Right ventricle myocardium superior (tissue), 1 donor: ENCODE data around the gene PHLDB2. TPM values are rescaled to one million over a fixed set of nuclear protein-coding genes. Genes with fewer than 3 reads are reported as not detected.
"Not testable (repeated sequence)": the region's sequence is repeated elsewhere in the genome, so short reads cannot be mapped to it uniquely, and the experiment has no call there.

ENCODE experiments used
- ATAC-seq: fragments of 200-7000 bp; cut with Tn5 transposase; one replicate; pipeline ENCODE4 v1.9.1; 2020; ENCODE audit warnings: mild to moderate bottlenecking; ENCODE audit not compliant: poor library complexity
- DNase-seq: peaks from one replicate; pipeline ENCODE4 v3.0.0-alpha.2; 2020
- intact Hi-C: fragments of 100-400 bp; cut with DNase I; formaldehyde crosslinking; loops from one replicate; pipeline ENCODE4 v1.11.2; 2022
- long read RNA-seq: library from polyadenylated mRNA; unstranded; transcript quantifications from one replicate; pipeline ENCODE4 v2.0.0, GENCODE V29; 2021
- total RNA-seq: library from RNA; stranded (reverse); fragmentation: NEBNext Ultra II Directional; extraction: Animal tissue kit (Norgen Biotek cat#: 25700); gene quantifications from one replicate; pipeline ENCODE4 v1.2.1, GENCODE V29; 2021
- donor health status: DM: no; HTN: yes; CAD: no; lungs with severe emphysema.

PHLDB2 gene
- total RNA-seq, result 122 TPM
- long read RNA-seq, full-length matches to known transcripts, result 4 of 25 reads
- long read RNA-seq, partial matches to known transcripts, result 6 of 25 reads
- long read RNA-seq, other reads (novel, unspliced or antisense), result 15 of 25 reads

DNA sequence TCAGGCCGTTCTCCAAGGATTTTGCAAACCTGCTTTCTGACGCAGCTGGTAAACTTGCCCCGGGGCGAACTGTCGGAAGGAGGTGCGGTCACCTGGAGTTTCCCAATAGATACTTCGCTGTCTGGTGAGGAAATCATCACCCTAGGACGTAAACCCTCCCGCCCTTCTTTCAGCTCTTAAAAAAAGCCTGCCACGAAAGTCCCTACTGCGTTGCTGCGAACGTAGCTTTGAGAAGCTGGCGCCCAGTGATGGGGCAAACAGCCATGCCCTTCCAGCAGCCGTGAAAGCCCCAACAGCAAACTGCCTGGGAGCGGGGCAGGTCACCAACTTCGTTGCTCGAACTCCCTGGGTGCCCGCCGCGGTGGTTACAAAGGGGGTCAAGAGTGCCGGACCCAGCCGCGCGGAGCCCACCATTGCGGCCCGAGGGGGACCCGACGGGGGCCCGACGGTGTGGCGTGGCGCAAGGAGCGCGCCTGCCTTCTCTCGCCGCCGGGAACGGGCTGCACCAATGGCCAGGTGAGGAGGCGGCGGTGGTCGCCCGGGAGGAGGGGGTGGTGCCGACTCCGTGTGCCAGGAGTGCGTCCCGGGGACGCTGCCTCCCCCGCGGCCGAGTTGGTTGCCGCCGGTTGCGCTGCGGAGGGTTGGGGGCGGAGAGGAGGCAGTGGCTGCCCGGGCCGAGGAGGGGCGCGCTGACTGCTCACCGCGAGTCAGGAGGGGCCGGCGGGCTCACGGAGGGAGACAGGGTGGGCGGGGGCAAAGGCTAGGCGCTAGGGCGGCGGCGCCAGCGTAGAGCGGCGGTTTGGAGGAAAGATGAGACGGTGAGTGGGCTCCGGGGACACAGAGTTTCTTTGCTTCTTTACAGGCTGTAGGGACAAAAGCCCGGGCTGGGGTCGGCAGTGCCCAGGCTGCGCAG lies at the start of gene PHLDB2:
PHLDB2 (plus strand) TSS at position 205 of the 913 bp plus-strand sequence. CDS start 24,813 bp downstream, outside the sequence.
- ATAC-seq, result peak; percentile 89
- intact Hi-C loops, result no loop called here
- peak; percentile 86 for DNase-seq

DNA sequence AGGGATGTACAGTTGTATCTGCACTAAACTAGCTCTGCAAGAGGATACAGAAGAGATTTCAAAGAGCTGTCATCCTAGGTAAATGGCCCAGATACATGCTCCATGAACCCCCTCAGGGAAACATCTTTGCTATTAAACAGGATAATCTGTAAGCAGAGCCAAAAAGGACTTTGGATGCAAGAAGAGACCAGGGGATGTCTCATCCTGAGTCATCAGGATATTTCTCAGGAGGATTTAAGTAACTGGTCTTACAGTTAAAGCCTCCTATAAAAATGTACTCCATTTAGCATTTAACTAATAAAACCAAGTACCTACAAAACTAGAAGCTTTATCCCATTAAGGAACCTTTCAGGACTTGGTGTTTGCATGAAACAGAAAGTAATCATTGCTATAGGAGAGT lies 48.2 kb upstream of the PHLDB2 start:
- no peak for DNase-seq
- intact Hi-C loops, result no loop called here
- ATAC-seq, result no peak

DNA sequence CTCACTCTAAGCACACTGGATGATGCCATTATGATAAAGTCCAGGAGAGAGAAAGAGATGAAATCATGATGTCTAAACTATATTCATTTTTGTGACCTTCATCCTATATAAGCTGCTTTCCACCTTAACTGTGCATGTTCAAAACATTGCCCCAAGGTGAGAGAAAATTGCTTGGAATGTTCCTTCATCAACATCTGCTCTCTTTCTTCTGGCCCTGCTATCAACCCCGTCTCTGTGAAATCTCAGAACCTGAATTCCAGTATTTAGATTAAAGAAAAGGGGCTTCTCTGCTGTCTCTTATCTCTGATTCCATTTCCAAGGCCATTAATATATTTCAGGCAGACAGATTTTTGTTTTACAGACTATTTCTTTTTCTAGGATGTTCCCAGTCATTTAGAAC lies 47.3 kb upstream of the PHLDB2 start:
- DNase-seq, result no peak
- intact Hi-C loops, result no loop called here
- no peak for ATAC-seq

DNA sequence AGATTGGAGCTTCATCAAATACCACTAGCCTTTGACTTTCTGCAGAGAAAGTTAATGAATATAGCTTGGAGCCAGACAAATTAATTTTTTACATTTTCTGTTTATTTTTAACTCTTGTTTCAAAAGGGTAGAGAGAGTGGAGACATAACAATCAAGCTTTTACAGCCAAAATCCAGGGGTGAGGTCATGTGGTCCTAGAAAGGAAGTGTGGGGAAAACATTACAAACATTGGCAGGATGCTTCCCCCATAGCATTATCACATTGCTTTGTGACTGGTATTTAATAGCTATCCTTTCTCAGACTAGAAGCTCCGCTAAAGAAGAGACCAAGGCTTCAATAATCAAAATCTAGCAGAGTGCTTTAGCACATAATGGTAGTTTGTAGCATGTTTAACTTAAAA lies 46.4 kb upstream of the PHLDB2 start:
- intact Hi-C loops, result no loop called here
- DNase-seq (no peak), ATAC-seq (no peak)

DNA sequence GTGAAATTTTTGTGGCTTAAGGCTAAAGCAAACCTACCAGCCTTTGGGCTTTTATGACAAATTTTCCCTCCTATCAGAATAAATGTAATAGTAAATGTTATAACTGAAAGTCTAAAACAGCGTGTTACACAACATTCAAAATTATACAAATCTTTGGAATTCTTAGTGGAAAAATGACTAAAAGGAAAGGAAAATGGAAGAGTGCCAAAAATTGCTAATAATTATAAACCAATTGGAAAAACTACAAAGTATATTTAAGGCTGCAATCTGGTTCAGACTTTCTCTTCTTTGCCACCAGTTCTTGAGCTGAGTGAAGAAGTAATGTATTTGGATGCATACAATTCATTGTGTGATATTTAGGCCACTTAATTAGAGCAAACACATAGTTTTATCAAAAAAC lies 45.6 kb upstream of the PHLDB2 start:
- DNase-seq (no peak), ATAC-seq (no peak)
- intact Hi-C loops, result no loop called here

DNA sequence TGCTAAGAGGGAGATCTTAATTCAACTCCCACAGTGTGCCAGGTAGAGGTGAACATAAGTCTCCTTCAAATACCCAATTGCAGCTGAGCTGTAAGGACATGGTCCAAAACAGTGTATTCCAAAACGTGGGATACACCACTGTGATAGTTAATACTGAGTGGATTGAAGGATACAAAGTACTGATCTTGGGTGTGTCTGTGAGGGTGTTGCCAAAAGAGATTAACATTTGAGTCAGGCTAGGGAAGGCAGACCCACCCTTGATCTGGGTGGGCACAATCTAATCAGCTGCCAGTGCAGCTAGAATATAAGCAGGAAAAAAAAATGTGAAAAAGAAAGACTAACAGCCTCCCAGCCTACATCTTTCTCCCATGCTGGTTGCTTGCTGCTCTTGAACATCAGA lies 45.1 kb upstream of the PHLDB2 start:
- intact Hi-C loops, result no loop called here
- DNase-seq (no peak), ATAC-seq (no peak)

DNA sequence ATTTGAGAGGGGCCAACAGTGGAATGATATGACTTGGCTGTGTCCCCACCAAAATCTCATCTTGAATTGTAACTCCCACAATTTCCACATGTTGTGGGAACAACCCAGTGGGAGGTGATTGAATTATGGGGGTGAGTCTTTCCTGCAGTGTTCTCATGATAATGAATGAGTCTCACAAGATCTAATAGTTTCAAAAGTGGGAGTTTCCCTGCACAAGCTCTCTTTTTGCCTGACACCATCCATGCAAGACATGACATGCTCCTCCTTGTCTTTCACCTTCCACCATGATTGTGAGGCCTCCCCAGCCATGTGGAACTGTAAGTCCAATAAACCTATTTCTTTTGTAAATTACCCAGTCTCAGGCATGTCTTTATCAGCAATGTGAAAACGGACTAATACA lies 42.3 kb upstream of the PHLDB2 start:
- ATAC-seq, intact Hi-C loops, DNase-seq: not testable (repeated sequence)

DNA sequence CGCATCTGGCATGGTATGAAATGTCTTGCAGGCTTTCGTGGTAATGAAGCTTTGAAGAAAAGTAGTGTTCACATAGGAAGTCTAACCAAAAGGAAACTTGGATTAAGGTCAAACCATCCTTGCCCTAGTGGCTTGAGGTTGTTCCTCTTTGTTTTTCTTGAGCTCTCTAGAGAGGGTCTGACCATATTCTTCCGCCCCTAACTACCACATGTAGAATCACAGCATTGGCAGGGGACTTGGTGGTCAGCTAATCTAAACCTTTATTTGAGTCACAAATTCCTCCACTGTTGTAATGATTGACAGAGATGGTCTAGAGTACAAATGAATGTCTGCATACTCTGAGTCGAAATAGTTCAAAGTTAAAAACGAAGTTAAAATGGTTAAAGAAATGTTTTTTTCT lies 39.1 kb upstream of the PHLDB2 start:
- intact Hi-C loops, result no loop called here
- ATAC-seq (no peak), DNase-seq (no peak)

DNA sequence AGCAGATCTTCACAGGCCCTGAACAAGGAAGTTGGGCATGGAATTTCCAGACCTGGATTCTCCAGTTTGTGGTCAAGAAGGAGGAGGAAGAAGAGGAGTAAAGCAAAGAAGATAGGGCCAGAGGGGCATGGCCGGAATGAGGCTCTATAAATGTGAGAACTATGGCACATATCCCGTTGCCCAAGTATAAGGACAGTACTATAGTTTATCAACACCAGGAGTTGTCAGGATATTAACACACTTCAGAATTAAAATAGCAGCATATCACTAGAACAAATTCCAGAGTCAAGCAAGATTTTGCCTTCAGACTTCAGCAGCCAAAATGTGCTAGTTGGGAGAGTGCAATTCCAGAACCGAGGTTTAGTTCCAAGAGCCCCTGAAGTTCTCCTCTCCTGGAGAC lies 38.4 kb upstream of the PHLDB2 start:
- intact Hi-C loops, result no loop called here
- DNase-seq (no peak), ATAC-seq (peak; percentile 87)

DNA sequence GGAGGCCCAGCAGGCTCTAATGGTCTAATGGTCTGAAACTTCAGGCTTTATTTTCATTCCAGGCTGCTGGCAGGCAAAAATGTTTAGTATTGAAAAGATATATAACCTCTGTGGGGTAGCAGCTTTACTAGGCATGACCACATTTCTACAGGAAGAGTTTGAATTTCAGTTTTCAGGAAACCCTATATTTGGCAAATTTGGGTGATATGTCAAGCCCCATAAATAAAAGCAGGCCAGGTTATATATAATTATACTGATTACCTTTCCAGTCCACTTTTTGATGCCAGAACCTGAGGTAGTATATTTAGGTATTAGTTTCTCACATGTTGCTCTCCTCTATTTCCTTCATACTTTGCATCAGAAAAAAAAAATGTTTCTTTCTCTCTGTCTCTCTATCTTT lies 37.2 kb upstream of the PHLDB2 start:
- intact Hi-C loops, result no loop called here
- ATAC-seq, result no peak
- no peak for DNase-seq

DNA sequence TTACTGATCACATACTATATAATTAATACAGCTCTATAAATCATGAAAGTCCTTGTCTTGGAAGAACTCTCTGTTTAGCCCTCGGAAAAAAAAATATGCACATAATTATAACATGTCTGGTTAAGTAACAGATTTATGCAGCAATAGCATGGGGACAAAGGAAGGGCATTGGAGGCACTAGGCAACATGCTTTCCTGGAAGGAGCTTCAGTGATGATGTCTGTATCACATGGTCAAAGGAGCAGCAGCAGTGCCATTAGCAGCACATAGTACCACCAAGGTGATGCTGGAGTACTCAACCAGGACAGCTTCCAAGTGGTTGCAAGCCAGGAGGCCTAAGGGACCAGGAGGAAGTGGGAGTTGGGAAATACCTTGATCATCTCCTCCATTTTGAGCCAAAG lies 36.3 kb upstream of the PHLDB2 start:
- DNase-seq (no peak), ATAC-seq (no peak)
- intact Hi-C loops, result no loop called here

DNA sequence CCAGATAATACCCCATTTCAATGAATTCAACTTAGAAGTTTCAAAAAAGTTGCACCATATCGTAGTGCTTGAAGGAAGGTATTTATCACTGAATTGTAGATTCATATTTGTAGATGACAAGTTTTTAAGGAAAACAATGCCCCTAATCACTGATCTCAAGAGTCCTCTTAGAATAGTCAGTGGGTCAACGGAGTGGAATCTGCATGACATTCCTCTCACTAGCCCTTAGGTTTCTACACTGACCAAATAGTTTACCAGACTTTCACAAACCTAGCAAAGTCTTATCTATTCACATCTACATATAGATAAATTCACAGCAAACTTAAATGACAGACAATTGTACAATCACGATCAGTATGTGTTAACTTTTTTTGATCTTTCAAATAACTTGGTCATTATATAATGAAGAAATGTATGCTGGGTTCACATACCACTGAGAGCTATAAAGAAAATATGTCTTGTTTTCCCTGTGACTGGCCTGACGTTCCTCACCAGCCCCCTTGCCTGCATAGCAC lies 35.7 kb upstream of the PHLDB2 start:
- intact Hi-C loops, result no loop called here
- DNase-seq (no peak), ATAC-seq (no peak)

DNA sequence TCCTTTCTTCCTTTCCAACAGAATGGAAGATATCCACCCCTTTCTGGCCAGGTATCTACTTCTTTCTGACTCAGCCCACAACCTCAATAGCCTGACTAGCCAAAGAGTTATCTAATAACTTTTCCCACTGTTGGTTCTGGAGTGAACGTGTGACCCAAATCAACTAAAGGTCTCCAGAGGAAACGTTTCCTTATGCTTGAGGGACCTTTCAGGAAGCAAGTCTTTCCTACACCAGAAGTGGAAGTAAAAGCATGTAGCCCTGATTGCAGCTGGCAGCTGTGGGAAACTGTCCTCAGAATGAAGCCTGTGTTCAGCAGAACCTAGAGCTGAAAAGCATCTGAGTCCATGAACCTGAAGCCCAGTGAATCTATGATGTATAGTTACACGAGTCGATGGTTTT lies 34.7 kb upstream of the PHLDB2 start:
- intact Hi-C loops, result no loop called here
- ATAC-seq, result no peak
- DNase-seq, result no peak

DNA sequence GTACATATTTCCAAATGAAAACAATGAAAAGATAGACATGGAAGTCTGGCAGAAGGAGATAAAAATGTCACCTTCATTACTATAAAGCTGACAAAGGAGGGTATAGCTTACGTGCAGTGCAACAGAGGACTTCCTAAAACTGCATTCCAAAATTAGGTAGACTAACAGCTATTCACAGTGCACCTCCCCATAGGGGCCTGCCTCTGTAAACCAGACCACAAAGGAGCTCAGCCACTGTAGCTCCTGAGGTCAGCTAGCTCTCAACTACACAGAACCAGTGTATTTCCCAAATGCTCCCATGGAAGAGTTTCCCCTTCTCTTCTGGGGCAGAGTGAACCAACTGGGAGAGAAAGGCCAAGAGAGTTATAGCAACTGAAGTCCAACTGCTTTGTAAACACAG lies 31.2 kb upstream of the PHLDB2 start:
- intact Hi-C loops, result no loop called here
- ATAC-seq, result no peak
- no peak for DNase-seq

DNA sequence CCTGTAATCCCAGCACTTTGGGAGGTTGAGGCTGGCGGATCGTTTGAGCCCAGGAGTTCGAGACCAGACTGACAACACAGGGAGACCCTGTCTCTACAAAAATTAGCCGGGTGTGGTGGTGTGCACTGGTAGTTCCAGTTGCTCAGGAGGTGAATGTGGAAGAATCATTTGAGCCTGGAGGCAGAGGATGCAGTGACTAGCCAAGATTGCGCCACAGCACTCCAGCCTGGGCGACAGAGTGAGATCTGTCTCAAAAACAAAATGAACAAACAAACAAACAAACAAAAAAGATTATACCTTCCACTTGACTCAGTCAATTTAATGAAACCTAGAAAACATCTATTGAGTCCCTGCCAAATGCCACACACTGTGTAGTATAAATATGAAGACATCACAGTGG lies 30.5 kb upstream of the PHLDB2 start:
- DNase-seq (no peak), ATAC-seq (no peak)
- intact Hi-C loops, result no loop called here

DNA sequence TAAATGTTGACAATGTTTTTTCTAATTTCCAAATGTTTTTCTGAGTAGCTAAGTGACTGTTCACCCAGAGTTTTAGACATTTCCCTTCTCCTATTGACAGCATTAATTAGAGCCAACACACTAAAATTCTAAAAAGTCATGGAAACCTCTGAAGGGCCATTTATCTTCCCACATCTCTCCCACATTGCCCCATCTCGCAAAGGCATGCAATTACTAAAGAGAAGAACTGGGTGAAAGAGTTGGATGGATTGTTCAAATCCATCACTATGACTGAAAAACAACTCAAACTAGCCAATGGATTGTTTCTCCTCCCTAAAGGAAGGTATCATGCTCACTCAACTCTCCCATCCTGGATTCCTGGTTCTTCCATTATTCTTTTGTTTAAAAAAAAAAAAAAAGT lies 30.0 kb upstream of the PHLDB2 start:
- intact Hi-C loops, result no loop called here
- DNase-seq, result no peak
- no peak for ATAC-seq

DNA sequence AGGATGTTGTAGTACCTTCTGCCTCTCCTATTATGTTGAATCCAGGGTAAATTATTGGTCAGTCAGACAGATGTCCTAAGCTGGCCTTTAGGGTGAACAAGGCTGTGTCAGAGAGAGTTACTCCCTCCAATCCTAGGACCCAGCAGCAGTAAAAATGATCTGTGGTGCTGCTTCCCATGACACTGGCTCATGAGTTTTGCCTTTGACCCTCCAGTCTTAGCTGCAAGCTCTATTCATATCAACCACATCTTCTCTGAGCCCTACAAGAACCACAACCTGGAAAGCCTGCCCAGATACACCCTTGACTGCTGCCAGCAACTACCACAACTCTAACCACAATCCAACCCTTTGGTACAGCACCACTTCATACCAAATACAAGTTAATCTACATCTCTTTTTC lies 27.2 kb upstream of the PHLDB2 start:
- no peak for ATAC-seq
- intact Hi-C loops, result no loop called here
- DNase-seq, result no peak

DNA sequence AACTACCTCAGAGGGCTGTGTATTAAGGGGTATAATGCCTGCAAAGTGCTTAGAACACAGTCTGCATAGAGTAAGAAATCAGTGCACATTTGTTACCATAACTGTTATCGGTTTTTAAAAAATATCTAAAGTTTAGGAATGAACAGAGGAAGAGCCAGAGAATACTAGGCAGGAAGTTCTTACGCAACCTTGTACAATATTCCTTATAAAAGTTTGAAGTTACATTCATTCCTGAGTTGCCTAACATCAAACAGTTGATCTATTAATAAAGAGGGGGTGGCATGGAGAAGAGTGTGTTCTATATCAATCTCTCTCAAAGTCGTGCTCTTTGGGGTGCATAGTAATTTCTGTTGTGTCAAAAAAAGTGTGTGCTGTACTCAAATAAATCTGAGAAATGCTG lies 22.0 kb upstream of the PHLDB2 start:
- intact Hi-C loops, result no loop called here
- DNase-seq (no peak), ATAC-seq (no peak)

DNA sequence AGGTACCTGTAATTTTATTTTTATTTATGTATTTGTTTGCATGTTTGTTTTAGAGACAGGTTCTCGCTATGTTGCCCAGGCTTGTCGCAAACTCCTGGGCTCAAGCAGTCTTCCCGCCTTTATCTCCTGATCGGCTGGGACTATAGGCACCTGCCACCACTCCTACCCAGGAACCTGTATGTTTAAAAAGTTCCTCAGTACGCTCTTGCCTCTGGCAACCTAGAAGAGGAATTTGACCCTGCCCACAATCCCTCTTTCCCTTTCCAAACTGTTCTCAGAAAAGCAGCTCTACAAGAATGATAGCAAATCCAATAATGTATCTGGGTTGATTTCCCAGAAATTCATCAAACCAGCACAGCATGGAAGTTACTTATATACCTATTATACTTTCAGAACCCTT lies 20.9 kb upstream of the PHLDB2 start:
- no peak for ATAC-seq
- no peak for DNase-seq
- intact Hi-C loops, result no loop called here

DNA sequence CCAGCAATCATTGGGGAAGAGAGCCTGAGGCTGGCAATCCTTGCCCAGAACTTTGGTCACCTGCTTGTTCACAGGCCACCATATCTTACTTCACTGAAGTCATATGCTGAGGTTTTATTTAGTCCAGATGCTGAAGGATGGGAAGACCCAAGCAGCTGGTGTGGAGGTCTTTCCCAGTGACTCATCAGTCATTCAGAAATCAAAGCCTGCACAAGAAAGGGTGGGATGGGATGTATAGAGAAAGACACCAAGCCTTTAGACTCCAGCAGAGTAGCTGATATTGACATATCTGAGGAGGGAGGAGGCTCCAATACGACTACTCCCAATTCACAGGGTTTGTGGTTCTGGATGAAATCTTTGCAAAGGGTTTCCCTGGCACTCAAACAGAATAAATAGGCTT lies 13.0 kb upstream of the PHLDB2 start:
- intact Hi-C loops, result no loop called here
- no peak for DNase-seq
- no peak for ATAC-seq
